GM23338 (cell line): ENCODE measurements around the gene CCDC137. TPM values are rescaled to one million over a fixed set of nuclear protein-coding genes. Genes with fewer than 3 reads are reported as not detected.

Source experiments
- ATAC-seq: fragments of 200-7000 bp; cut with Tn5 transposase; 3 replicates; pipeline ENCODE4 v1.9.1; 2020
- DNase-seq: peaks from one replicate; pipeline ENCODE4 v3.0.0-alpha.2; 2015; ENCODE audit warnings: low spot score
- H2AFZ ChIP-seq: fragments of 200-600 bp; sonication (generic); 2 replicates; pipeline ENCODE4 v1.8.0; 2016; ENCODE audit warnings: antibody characterized with exemption, mild to moderate bottlenecking, moderate library complexity
- H3F3A ChIP-seq: fragments of 200-600 bp; sonication (generic); replicated peaks from 2 replicates; pipeline ENCODE4 v1.8.0; 2017; ENCODE audit warnings: antibody characterized with exemption, mixed run types, low read depth
- H3K27ac ChIP-seq: fragments of 200-600 bp; sonication (generic); 2 replicates; pipeline ENCODE4 v1.6.1; 2016; ENCODE audit warnings: low read depth
- H3K27me3 ChIP-seq: fragments of 200-600 bp; sonication (generic); 2 replicates; pipeline ENCODE4 v1.8.0; 2016; ENCODE audit warnings: mild to moderate bottlenecking, mixed run types, moderate library complexity; ENCODE audit not compliant: insufficient read depth
- H3K36me3 ChIP-seq: fragments of 200-600 bp; sonication (generic); 2 replicates; pipeline ENCODE4 v1.8.0; 2016; ENCODE audit warnings: mild to moderate bottlenecking; ENCODE audit not compliant: insufficient read depth
- H3K4me1 ChIP-seq: fragments of 200-600 bp; sonication (generic); 2 replicates; pipeline ENCODE4 v1.8.0; 2016; ENCODE audit warnings: mild to moderate bottlenecking, moderate library complexity; ENCODE audit not compliant: insufficient read depth
- H3K4me2 ChIP-seq: fragments of 200-600 bp; sonication (generic); 2 replicates; pipeline ENCODE4 v1.7.1; 2017; ENCODE audit warnings: mixed run types
- H3K4me3 ChIP-seq: fragments of 200-600 bp; sonication (generic); 2 replicates; pipeline ENCODE4 v1.6.1; 2016; ENCODE audit warnings: mixed run types
- H3K79me2 ChIP-seq: fragments of 200-600 bp; sonication (generic); replicated peaks from 2 replicates; pipeline ENCODE4 v1.8.0; 2017; ENCODE audit warnings: mild to moderate bottlenecking; ENCODE audit not compliant: insufficient read depth
- H3K9me2 ChIP-seq: fragments of 200-600 bp; sonication (generic); 2 replicates; pipeline ENCODE4 v1.8.0; 2017; ENCODE audit not compliant: insufficient read depth
- H4K20me1 ChIP-seq: fragments of 200-600 bp; sonication (generic); replicated peaks from 2 replicates; pipeline ENCODE4 v1.8.0; 2017; ENCODE audit warnings: mild to moderate bottlenecking; ENCODE audit not compliant: insufficient read depth
- H3K27ac Mint-ChIP-seq: 2 replicates; pipeline ENCODE4 v1.8.0; 2020; ENCODE audit warnings: inconsistent platforms, mild to moderate bottlenecking, moderate library complexity, mixed read lengths
- H3K27me3 Mint-ChIP-seq: 3 replicates; pipeline ENCODE4 v1.8.0; 2022; ENCODE audit warnings: low read depth, mild to moderate bottlenecking, moderate library complexity, mixed read lengths, inconsistent platforms; ENCODE audit not compliant: insufficient read depth, poor library complexity
- H3K36me3 Mint-ChIP-seq: 3 replicates; pipeline ENCODE4 v1.8.0; 2021; ENCODE audit warnings: low read depth, mild to moderate bottlenecking, inconsistent platforms, moderate library complexity, mixed read lengths
- H3K4me1 Mint-ChIP-seq: 3 replicates; pipeline ENCODE4 v1.8.0; 2020; ENCODE audit warnings: mild to moderate bottlenecking, inconsistent platforms, mixed read lengths
- H3K4me3 Mint-ChIP-seq: 3 replicates; pipeline ENCODE4 v1.8.0; 2021; ENCODE audit warnings: moderate library complexity, mild to moderate bottlenecking, inconsistent platforms, mixed read lengths
- H3K9me3 Mint-ChIP-seq: 3 replicates; pipeline ENCODE4 v1.8.0; 2020; ENCODE audit warnings: moderate library complexity, mild to moderate bottlenecking, inconsistent platforms, mixed read lengths
- CREB1 ChIP-seq: fragments of 250-450 bp; sonication (Bioruptor Pico); IDR thresholded peaks from 2 replicates; pipeline ENCODE4 v1.5.0; 2020; ENCODE audit warnings: low read depth, mild to moderate bottlenecking, moderate library complexity
- EZH2phosphoT487 ChIP-seq: fragments of 200-600 bp; sonication (generic); IDR thresholded peaks from one replicate; pipeline ENCODE4 v1.8.1; 2018; ENCODE audit warnings: antibody characterized with exemption; ENCODE audit not compliant: unreplicated experiment
- NANOG ChIP-seq: IDR thresholded peaks from 2 replicates; pipeline ENCODE4 v1.6.1; 2016; ENCODE audit warnings: antibody characterized with exemption, borderline replicate concordance
- POLR2AphosphoS5 ChIP-seq: IDR thresholded peaks from 2 replicates; pipeline ENCODE4 v1.6.1; 2016; ENCODE audit warnings: antibody characterized with exemption, low read depth
- ZNF331 ChIP-seq: fragments of 250-450 bp; sonication (Bioruptor Pico); IDR thresholded peaks from 2 replicates; pipeline ENCODE4 v1.5.0; 2020; ENCODE audit warnings: low read depth, mild to moderate bottlenecking, moderate library complexity
- polyA plus RNA-seq: library from polyadenylated mRNA; unstranded; fragments of >200 nt; fragmentation: Nextera tagmentation; extraction: Ambion mirVana; gene quantifications from 2 replicates; pipeline ENCODE4 v1.2.1, GENCODE V29; 2016
- total RNA-seq: library from RNA; depleted of rRNA; stranded (reverse); fragments of >200 nt; shearing (Covaris generic); gene quantifications from 2 replicates; pipeline ENCODE4 v1.2.3, GENCODE V29; 2014
- TF ChIP-seq, protein P1 (sequence below): fragments of 250-450 bp; sonication (Bioruptor Pico); IDR thresholded peaks from 2 replicates; pipeline ENCODE4 v1.5.0; 2020; ENCODE audit warnings: mild to moderate bottlenecking, moderate library complexity

CCDC137 gene
- total and polyA plus RNA-seq, 2 experiments from 2014 or later = 26.1 to 73.4 TPM

DNA sequence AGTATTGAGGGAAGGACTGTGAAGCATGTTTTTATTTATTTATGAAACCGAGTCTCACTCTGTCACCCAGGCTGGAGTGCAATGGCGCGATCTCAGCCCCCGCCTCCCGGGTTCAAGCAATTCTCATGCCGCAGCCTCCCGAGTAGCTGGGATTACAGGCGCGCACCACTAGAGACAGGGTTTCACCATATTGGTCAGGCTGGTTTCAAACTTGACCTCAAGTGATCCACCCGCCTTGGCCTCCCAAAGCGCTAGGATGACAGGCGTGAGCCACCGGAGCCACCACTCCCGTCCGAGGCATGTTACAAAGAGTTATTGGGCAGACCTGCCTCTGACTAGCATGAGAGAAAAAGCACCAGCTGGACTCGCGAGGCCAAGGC, 39.7 kb downstream of the CCDC137 start:
- no peaks in the 10 kb centered on the region for H3K27me3 ChIP-seq
- peaks cover 7% of the 10 kb centered on the region for H3K36me3 ChIP-seq
- Mint-ChIP-seq H3K9me3 (no peaks in the 10 kb centered on the region), H3K36me3 (peaks cover 50% of the 10 kb centered on the region), H3K27me3 (peaks cover 27% of the 10 kb centered on the region), H3K27ac (no peak overlapping the region), H3K4me3 (peak overlapping the region; percentile 46; the same call in 1 of the 3 replicates), H3K4me1 (peaks cover 23% of the 10 kb centered on the region)
- no peak overlapping the region for H2AFZ ChIP-seq
- H3K27ac ChIP-seq = no peak overlapping the region
- ATAC-seq = no peak
- H3K4me2 ChIP-seq = no peak overlapping the region
- H3K9me2 ChIP-seq = no peaks in the 10 kb centered on the region
- peaks cover 45% of the 10 kb centered on the region for H3F3A ChIP-seq
- peaks cover 31% of the 10 kb centered on the region for H3K79me2 ChIP-seq
- peaks cover 21% of the 10 kb centered on the region for H3K4me1 ChIP-seq
- no peak overlapping the region for H3K4me3 ChIP-seq
- H4K20me1 ChIP-seq = peaks cover 8% of the 10 kb centered on the region
- DNase-seq = no peak
- TF ChIP-seq, protein P1, sequence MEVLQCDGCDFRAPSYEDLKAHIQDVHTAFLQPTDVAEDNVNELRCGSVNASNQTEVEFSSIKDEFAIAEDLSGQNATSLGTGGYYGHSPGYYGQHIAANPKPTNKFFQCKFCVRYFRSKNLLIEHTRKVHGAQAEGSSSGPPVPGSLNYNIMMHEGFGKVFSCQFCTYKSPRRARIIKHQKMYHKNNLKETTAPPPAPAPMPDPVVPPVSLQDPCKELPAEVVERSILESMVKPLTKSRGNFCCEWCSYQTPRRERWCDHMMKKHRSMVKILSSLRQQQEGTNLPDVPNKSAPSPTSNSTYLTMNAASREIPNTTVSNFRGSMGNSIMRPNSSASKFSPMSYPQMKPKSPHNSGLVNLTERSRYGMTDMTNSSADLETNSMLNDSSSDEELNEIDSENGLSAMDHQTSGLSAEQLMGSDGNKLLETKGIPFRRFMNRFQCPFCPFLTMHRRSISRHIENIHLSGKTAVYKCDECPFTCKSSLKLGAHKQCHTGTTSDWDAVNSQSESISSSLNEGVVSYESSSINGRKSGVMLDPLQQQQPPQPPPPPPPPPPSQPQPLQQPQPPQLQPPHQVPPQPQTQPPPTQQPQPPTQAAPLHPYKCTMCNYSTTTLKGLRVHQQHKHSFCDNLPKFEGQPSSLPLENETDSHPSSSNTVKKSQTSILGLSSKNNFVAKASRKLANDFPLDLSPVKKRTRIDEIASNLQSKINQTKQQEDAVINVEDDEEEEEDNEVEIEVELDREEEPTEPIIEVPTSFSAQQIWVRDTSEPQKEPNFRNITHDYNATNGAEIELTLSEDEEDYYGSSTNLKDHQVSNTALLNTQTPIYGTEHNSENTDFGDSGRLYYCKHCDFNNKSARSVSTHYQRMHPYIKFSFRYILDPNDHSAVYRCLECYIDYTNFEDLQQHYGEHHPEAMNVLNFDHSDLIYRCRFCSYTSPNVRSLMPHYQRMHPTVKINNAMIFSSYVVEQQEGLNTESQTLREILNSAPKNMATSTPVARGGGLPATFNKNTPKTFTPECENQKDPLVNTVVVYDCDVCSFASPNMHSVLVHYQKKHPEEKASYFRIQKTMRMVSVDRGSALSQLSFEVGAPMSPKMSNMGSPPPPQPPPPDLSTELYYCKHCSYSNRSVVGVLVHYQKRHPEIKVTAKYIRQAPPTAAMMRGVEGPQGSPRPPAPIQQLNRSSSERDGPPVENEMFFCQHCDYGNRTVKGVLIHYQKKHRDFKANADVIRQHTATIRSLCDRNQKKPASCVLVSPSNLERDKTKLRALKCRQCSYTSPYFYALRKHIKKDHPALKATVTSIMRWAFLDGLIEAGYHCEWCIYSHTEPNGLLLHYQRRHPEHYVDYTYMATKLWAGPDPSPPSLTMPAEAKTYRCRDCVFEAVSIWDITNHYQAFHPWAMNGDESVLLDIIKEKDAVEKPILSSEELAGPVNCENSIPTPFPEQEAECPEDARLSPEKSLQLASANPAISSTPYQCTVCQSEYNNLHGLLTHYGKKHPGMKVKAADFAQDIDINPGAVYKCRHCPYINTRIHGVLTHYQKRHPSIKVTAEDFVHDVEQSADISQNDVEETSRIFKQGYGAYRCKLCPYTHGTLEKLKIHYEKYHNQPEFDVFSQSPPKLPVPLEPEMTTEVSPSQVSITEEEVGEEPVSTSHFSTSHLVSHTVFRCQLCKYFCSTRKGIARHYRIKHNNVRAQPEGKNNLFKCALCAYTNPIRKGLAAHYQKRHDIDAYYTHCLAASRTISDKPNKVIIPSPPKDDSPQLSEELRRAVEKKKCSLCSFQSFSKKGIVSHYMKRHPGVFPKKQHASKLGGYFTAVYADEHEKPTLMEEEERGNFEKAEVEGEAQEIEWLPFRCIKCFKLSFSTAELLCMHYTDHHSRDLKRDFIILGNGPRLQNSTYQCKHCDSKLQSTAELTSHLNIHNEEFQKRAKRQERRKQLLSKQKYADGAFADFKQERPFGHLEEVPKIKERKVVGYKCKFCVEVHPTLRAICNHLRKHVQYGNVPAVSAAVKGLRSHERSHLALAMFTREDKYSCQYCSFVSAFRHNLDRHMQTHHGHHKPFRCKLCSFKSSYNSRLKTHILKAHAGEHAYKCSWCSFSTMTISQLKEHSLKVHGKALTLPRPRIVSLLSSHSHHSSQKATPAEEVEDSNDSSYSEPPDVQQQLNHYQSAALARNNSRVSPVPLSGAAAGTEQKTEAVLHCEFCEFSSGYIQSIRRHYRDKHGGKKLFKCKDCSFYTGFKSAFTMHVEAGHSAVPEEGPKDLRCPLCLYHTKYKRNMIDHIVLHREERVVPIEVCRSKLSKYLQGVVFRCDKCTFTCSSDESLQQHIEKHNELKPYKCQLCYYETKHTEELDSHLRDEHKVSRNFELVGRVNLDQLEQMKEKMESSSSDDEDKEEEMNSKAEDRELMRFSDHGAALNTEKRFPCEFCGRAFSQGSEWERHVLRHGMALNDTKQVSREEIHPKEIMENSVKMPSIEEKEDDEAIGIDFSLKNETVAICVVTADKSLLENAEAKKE = no peak
- no peak for TF ChIP-seq NANOG

GRCh38 chr17:81706757-81707624, 40.5 kb downstream of the CCDC137 start:
- DNase-seq (no peak), ATAC-seq (no peak)
- Mint-ChIP-seq H3K4me1 (peaks cover 23% of the 10 kb centered on the region), H3K36me3 (peaks cover 46% of the 10 kb centered on the region), H3K9me3 (no peaks in the 10 kb centered on the region), H3K27me3 (peaks cover 29% of the 10 kb centered on the region), H3K27ac (no peak overlapping the region), H3K4me3 (no peak overlapping the region; the same call in 2 of the 3 replicates)
- Histone ChIP-seq H3K27ac (no peak overlapping the region; the same call in 1 of the 2 replicates), H3K36me3 (peaks cover 7% of the 10 kb centered on the region), H2AFZ (no peak overlapping the region), H3K4me1 (peaks cover 22% of the 10 kb centered on the region), H3F3A (peaks cover 42% of the 10 kb centered on the region), H3K4me2 (no peak overlapping the region), H4K20me1 (peaks cover 3% of the 10 kb centered on the region), H3K79me2 (peaks cover 24% of the 10 kb centered on the region), H3K27me3 (no peaks in the 10 kb centered on the region), H3K9me2 (no peaks in the 10 kb centered on the region), H3K4me3 (no peak overlapping the region)
- TF ChIP-seq CREB1 (CRISPR knock-in tag) = no peak
- no peak for TF ChIP-seq ZNF331 (CRISPR knock-in tag)
- TF ChIP-seq NANOG = no peak
- no peak for TF ChIP-seq EZH2phosphoT487
- no peak for TF ChIP-seq POLR2AphosphoS5
